Measurements from ENCODE around the gene PGM5. TPM values are rescaled to one million over a fixed set of nuclear protein-coding genes. Genes with fewer than 3 reads are reported as not detected.

Gene PGM5
- total RNA-seq, 1 experiment from 2014 or later = 75.5 TPM

GRCh38 chr9:68447611-68448010, 91.2 kb downstream of the PGM5 start:
- H3F3A ChIP-seq (ENCODE audit: low read length, unreplicated experiment) = no peaks in the 10 kb centered on the region
- no peak overlapping the region for H3K9ac ChIP-seq (ENCODE audit: low read length)
- no peaks in the 10 kb centered on the region for H3K79me2 ChIP-seq (ENCODE audit: low read length)
- no peak overlapping the region for H3K27ac ChIP-seq (ENCODE audit: low read length)
- no peaks in the 10 kb centered on the region for H3K4me1 ChIP-seq (ENCODE audit: insufficient read depth, low read length)
- no peaks in the 10 kb centered on the region for H3K9me3 ChIP-seq (ENCODE audit: low read length)
- DNase-seq = no peak
- H3K27me3 ChIP-seq (ENCODE audit: low read length) = no peaks in the 10 kb centered on the region
- no peaks in the 10 kb centered on the region for H4K20me1 ChIP-seq (ENCODE audit: low read length)
- H3K36me3 ChIP-seq (ENCODE audit: low read depth, low read length) = no peaks in the 10 kb centered on the region
- no TSS peak for BruUV-seq (replicated peaks)
- ChIA-PET POLR2A (ENCODE audit: unreplicated experiment) (no interaction called here), CTCF (no interaction called here)
- no peak overlapping the region for H3K4me3 ChIP-seq (ENCODE audit: low read length)
- no peaks in the 10 kb centered on the region for H3K9me2 ChIP-seq (replicated peaks; ENCODE audit: low read length)
- no peak for TF ChIP-seq EZH2 (IDR thresholded peaks at IDR 0.05; ENCODE audit: low read length, unreplicated experiment)
- no peak for TF ChIP-seq CTCF (conservative IDR thresholded peaks at IDR 0.05; ENCODE audit: low read depth, low read length)
- TF ChIP-seq EZH2phosphoT487 (IDR thresholded peaks at IDR 0.05; ENCODE audit: borderline replicate concordance, low read length) = no peak
- no peak overlapping the region for H2AFZ ChIP-seq (ENCODE audit: low read length)
- no peak for ATAC-seq
- intact Hi-C loops (cut with micrococcal nuclease) = no loop called here
- no peak overlapping the region for H3K4me2 ChIP-seq (ENCODE audit: low read length)

GRCh38 chr9:68454579-68455334, 98.3 kb downstream of the PGM5 start:
- no peak for TF ChIP-seq CTCF (conservative IDR thresholded peaks at IDR 0.05; ENCODE audit: low read depth, low read length)
- TF ChIP-seq EZH2 (IDR thresholded peaks at IDR 0.05; ENCODE audit: low read length, unreplicated experiment) = no peak
- no peak for TF ChIP-seq EZH2phosphoT487 (IDR thresholded peaks at IDR 0.05; ENCODE audit: borderline replicate concordance, low read length)
- Histone ChIP-seq H3K27ac (ENCODE audit: low read length) (no peak overlapping the region), H3K4me1 (ENCODE audit: insufficient read depth, low read length) (peaks cover 18% of the 10 kb centered on the region), H3K27me3 (ENCODE audit: low read length) (no peaks in the 10 kb centered on the region), H4K20me1 (ENCODE audit: low read length) (no peaks in the 10 kb centered on the region), H2AFZ (ENCODE audit: low read length) (no peak overlapping the region), H3K79me2 (ENCODE audit: low read length) (no peaks in the 10 kb centered on the region), H3K9me3 (ENCODE audit: low read length) (no peaks in the 10 kb centered on the region), H3K36me3 (ENCODE audit: low read depth, low read length) (no peaks in the 10 kb centered on the region), H3K4me3 (ENCODE audit: low read length) (no peak overlapping the region), H3K9me2 (replicated peaks; ENCODE audit: low read length) (no peaks in the 10 kb centered on the region), H3K4me2 (ENCODE audit: low read length) (no peak overlapping the region), H3K9ac (ENCODE audit: low read length) (no peak overlapping the region), H3F3A (ENCODE audit: low read length, unreplicated experiment) (no peaks in the 10 kb centered on the region)
- no peak for DNase-seq
- ChIA-PET POLR2A (ENCODE audit: unreplicated experiment) (no interaction called here), CTCF (no interaction called here)
- ATAC-seq = no peak
- BruUV-seq (replicated peaks) = no TSS peak
- intact Hi-C loops (cut with micrococcal nuclease) = no loop called here

GRCh38 chr9:68455451-68455850, 99.0 kb downstream of the PGM5 start:
- no peak for DNase-seq
- Histone ChIP-seq H3K79me2 (ENCODE audit: low read length) (no peaks in the 10 kb centered on the region), H3K27me3 (ENCODE audit: low read length) (no peaks in the 10 kb centered on the region), H3K4me1 (ENCODE audit: insufficient read depth, low read length) (peaks cover 23% of the 10 kb centered on the region), H3K9me2 (replicated peaks; ENCODE audit: low read length) (no peaks in the 10 kb centered on the region), H2AFZ (ENCODE audit: low read length) (no peak overlapping the region), H3K4me2 (ENCODE audit: low read length) (no peak overlapping the region), H3F3A (ENCODE audit: low read length, unreplicated experiment) (no peaks in the 10 kb centered on the region), H3K36me3 (ENCODE audit: low read depth, low read length) (no peaks in the 10 kb centered on the region), H3K27ac (ENCODE audit: low read length) (no peak overlapping the region), H4K20me1 (ENCODE audit: low read length) (no peaks in the 10 kb centered on the region), H3K4me3 (ENCODE audit: low read length) (no peak overlapping the region), H3K9me3 (ENCODE audit: low read length) (no peaks in the 10 kb centered on the region), H3K9ac (ENCODE audit: low read length) (no peak overlapping the region)
- ChIA-PET POLR2A (ENCODE audit: unreplicated experiment) (no interaction called here), CTCF (no interaction called here)
- no peak for ATAC-seq
- TF ChIP-seq EZH2phosphoT487 (IDR thresholded peaks at IDR 0.05; ENCODE audit: borderline replicate concordance, low read length) (no peak), EZH2 (IDR thresholded peaks at IDR 0.05; ENCODE audit: low read length, unreplicated experiment) (no peak), CTCF (conservative IDR thresholded peaks at IDR 0.05; ENCODE audit: low read depth, low read length) (no peak)
- BruUV-seq (replicated peaks) = no TSS peak
- intact Hi-C loops (cut with micrococcal nuclease) = no loop called here

Data from PC-3 (cell line).